Measurements from ENCODE around the gene PSD2.

The PSD2 gene

DNA sequence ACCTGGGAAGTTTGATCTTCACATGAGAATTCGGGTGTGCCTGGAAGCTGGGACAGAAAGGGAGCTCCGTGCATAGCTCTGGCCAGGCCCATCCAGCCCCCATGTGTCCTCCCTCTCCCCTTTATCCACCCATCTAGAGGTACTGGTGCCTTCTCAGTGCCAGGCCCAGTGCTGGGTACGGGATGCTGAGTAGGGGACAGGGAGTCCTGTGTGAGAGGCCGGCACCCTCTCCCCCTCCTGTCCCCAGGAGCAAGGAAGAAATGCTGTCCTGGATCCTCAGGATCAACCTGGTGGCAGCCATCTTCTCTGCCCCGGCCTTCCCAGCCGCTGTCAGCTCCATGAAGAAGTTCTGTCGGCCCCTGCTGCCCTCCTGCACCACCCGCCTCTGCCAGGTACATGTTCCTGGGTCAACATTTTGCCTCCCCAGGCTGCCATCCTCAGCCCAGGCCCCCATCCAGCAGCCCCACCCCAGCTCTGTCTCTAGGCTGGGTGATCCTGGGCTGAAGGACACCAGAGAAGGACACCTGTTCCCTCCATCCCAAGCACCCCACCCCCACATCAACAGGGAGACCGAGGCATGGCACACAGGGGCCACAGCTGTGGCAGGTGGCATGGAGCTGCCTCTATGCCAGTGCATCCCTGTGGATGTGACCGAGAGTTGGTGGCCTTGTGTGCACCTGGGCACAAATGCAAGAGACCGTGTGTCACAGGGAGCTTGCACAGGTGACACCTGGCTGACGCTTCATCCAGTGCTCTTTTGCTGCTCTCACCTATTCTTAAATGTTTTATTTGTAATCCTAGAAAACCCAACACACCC is 43.0 kb downstream of the PSD2 start:
- DNase-seq, result no peak

- no peak for DNase-seq
Observed at GRCh38 chr5:139839232-139839815, 43.7 kb downstream of the PSD2 start.

- no peak for DNase-seq
Observed at GRCh38 chr5:139839918-139840317, 44.3 kb downstream of the PSD2 start.

- DNase-seq, result no peak
Observed at GRCh38 chr5:139841549-139841948, 45.9 kb downstream of the PSD2 start.

DNA sequence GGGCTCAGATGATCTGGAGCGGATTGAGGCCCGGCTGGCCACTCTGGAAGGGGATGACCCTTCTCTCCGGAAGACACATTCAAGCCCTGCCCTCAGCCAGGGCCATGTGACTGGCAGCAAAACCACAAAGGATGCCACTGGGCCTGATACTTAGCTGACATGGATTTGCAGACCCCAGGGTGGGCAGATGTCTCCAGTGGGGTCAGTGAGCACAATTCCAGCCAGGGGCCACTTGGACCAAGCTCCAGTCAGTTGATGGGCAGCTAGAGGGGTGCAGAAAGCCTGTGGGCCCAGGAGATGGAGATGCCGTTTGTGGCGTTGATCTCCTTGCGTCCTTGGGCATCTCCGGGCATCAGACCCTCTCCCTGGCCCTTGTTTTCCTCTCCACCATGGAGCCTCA is 46.7 kb downstream of the PSD2 start:
- DNase-seq, result no peak

GRCh38 chr5:139843991-139844390 is 48.4 kb downstream of the PSD2 start:
- DNase-seq, result no peak

GRCh38 chr5:139844472-139845145 is 49.0 kb downstream of the PSD2 start:
- peak; percentile 72 for DNase-seq

GRCh38 chr5:139845846-139846681 is 50.5 kb downstream of the PSD2 start:
- DNase-seq, result no peak

DNA sequence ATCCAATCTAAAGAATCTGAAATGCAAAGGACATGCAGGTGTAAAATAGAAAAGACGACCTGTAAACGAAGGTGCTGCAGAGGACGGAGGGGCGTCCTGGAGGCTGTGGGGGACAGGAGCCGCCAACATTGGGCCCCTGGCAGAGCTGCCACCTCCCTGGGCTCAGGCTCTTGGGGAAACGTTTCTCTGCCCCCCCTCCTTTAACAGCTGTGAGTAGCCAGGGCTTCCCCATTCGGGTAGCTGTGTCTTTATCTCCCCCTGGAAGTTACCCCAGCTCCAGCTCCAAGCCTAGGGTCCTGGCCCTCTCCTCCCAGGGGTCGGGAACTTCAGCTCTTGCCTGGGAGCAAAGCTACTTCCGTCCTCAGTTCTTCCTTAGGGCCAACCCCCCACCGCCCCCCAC is 51.5 kb downstream of the PSD2 start:
- DNase-seq, result no peak

DNA sequence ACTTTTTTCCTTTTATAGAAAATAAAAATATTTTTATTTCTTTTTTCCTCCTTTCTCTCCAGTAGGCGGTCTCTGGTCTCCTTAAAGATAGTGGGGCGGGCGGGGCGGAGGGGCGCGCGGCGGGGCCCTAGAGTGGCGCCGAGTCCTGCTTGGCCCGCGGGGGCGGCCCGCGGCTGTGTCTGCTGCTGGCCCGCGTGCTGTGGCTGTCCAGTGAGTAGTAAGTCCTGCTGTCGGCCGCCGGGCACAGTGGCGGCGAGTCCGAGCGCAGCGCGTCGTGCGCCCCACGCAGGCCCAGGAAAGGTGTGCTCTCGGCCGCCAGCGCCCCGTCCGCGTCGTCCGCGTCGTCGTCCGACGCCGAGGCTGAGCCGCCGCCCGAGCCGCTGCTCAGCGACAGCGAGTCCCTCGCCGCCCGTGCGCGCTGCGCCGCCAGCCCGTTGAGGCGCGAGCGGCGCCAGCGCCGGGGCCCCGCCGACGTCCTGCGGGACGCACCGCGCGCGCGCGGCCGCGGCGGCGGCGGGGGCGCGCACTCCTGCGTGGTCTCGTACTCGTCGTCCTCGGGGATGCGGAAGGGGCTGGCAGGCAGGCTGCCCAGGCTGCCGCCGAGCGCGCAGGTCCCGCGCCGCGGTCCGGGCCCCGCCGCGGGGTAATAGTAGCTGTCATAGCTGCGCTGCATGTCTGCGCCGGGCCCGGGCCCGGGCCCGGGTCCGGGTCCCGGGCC is 52.3 kb downstream of the PSD2 start:
- DNase-seq, result peak; percentile 67

DNA sequence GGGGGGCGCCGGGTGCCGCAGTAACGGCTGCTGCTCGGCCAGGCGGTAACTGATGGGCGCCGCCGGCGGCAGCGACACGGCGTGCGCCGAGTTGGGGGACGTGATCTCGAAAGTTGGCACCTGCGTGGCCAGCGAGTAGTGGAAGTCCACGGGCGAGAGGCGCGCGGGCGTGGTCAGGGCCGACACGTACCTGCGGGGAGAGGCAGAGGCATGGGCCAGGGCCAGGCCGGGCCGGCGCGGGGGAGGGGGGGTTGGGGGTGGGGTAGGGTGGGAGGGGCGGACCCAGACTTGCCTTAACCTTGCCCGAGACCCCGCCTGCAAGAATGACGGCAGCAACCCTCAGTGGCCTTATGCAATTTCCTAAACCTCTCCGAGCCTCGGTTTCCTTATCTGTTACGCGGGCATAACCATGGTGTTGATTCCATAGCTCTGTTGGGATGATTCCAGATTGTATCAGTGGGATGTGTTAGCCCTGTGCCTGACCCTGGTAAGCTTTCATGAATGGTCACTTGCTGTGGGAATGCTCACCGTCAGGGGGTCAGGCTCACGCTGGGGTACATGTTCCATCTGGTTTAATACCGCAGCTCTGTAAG is 53.0 kb downstream of the PSD2 start:
- DNase-seq, result peak; percentile 11

DNA sequence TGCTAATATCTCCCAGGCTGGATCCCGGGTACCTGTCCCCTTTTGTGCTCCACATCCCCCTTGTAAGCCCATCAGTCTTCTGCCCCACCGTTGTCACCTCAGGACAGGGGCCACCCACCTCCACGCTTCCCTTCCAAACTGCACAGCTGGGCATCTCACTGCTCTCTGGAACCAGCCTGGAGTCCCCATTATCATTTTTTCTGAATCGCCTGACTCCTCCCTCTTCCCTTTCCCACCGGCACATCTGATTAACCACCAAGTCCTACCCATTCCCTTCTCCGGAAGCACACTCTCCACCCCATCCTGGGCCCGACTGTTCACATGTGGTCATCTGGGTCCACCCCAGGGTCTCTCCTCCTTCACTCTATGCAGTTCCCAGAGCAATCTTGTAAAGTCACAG is 53.9 kb downstream of the PSD2 start:
- DNase-seq, result no peak

DNA sequence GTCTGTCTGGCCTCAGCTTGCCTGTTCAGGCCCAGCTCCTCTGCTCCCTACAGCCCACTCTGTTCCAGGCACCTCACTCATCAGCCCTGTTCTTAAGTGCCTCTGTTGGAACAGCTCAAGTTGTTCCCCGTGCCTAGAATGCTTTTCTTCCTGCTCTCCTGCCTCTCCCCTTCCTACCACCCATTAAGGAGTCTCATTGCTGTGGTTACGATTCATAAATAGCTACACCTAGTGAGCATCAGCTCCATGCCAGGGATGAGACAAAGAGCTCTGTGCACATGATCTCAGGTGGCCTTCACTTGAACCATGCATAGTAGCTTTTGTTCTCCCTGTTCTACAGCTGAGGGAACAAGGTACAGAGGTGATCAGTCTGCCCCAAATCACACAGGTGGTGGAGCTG is 54.3 kb downstream of the PSD2 start:
- no peak for DNase-seq

- DNase-seq, result no peak
Observed at GRCh38 chr5:139850423-139851016, 54.9 kb downstream of the PSD2 start.

DNA sequence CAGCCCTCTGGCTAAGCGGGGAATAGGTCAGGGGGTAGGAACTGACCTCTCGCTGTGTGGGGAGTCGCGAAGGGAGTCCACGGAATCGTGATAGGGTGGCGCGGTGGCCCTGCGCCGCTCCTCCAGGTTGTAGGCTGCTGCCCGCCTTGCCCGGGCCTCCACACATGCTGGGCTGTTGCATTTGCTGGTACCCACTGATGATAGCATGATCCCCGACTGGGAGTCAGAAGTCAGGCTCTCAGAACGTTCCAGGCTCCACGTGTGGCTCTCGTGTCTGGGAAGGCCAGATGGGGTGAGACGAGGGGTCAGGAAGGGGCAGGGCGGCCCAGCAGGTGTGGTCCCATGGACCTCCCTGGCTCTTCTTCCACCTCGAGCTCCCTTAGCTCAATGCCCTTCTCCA is 56.0 kb downstream of the PSD2 start:
- no peak for DNase-seq

- DNase-seq, result no peak
Observed at GRCh38 chr5:139852696-139853095, 57.1 kb downstream of the PSD2 start.

- DNase-seq, result no peak
Observed at GRCh38 chr5:139854029-139854605, 58.5 kb downstream of the PSD2 start.

DNA sequence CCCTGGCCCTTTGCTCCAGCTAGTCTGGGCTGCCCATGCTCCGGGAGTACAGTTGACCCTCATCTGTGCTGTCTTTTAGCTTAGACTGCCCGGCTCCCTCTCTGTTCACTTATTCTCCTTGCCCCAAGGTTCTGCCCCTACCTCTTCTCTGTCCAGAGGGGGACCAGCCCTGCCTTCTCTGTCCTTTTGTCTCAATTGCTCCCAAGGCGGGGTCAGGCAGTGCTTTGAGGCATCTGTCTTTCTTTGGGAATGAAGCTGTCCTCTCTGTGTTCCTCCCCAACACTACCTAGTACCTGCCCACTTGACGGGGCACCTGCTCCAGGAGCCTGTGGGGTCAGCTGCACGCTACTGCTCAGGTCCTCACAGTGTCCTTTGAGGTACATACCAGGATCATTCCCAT is 59.3 kb downstream of the PSD2 start:
- no peak for DNase-seq

- DNase-seq, result no peak
Observed at GRCh38 chr5:139855451-139855850, 59.8 kb downstream of the PSD2 start.

DNA sequence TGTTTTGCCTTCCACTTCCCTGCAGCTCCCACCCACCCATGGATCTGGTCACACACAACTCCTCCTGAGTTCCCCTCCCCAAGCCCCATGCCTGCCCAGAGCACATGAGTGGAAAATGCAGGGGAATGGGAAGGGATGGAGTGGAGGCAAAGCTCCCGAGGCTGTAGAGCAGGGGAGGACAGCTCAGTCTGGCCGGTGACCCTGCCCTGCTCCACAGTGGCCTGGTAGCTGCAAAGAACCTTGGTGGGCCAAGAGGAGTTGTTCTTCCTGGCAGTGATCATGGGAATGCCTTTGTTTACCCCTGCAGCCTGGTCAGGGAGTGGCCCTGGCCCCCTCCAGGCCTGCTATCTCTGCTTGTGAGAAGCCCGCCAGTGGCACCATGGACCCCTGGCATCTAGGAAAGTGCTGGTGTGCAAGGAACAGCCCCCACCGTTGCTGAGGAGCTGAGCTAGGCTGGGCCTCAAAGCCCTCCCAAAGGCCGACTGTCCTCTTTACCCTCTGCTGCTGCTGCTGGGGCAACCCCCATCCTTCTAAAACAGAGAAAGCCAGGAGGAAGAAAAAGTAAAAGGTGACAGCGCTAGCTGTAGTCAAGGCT is 60.4 kb downstream of the PSD2 start:
- no peak for DNase-seq

DNA sequence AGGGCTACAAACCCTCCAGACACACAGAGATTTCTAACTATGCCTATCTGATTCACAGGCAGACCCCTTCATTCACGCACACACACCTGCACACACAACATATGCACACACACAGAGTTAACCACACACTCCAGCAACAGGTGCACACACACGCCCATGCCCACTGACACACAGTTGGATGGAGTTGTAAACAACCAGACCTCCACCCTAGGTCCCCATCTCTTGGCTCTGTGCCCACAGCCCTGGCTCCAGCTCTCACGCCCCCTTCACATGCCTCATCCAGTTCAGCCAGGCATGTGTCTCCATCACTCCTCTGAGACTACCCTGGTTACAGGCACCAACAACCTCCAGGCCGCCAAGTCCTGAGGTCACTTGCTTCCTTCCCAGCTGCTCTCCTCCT is 61.1 kb downstream of the PSD2 start:
- no peak for DNase-seq

All from stimulated activated CD4-positive, alpha-beta T cell treated with anti-CD3 and anti-CD28 coated beads, Interleukin-1b, Interleukin-23, amount 100 ng/mL, for 48 hours (primary cell).